Measurements from ENCODE around the gene SSX2IP. TPM values are rescaled to one million over a fixed set of nuclear protein-coding genes. Genes with fewer than 3 reads are reported as not detected.

SSX2IP gene
- total RNA-seq, 1 experiment from 2014 or later: 20.8 TPM

- no peak for TF ChIP-seq NR3C1 (CRISPR knock-in tag; conservative IDR thresholded peaks at IDR 0.05; ENCODE audit: low read depth)
Measured at GRCh38 chr1:84600796-84601195, 89.5 kb downstream of the SSX2IP start (continued).

GRCh38 chr1:84598846-84599741 is 91.2 kb downstream of the SSX2IP start:
- no peaks in the 10 kb centered on the region for H3K36me3 Mint-ChIP-seq

GRCh38 chr1:84598418-84598817 is 91.8 kb downstream of the SSX2IP start:
- ChIA-PET CTCF (no interaction called here), POLR2A (no interaction called here)
- H3K9me3 Mint-ChIP-seq: peaks cover 11% of the 10 kb centered on the region
- H3K4me3 Mint-ChIP-seq: no peak overlapping the region
- 0 out of 2 replicates have a peak, but pooled peaks cover 3% of the 10 kb centered on the region for H3K27me3 Mint-ChIP-seq (ENCODE audit: low read depth)
- H3K36me3 Mint-ChIP-seq: no peaks in the 10 kb centered on the region
- ATAC-seq (no peak; the same call in 1 of the 2 replicates), DNase-seq (ENCODE audit: low spot score) (no peak)
- no peak overlapping the region for H3K27ac Mint-ChIP-seq
- H3K4me1 Mint-ChIP-seq: peaks cover 8% of the 10 kb centered on the region
- TF ChIP-seq SMAD4 (CRISPR knock-in tag; IDR thresholded peaks at IDR 0.05): no peak
- TF ChIP-seq FOXP4 (CRISPR knock-in tag; IDR thresholded peaks at IDR 0.05): no peak
- TF ChIP-seq FOXK1 (CRISPR knock-in tag; IDR thresholded peaks at IDR 0.05): no peak
- TF ChIP-seq ZBTB43 (CRISPR knock-in tag; IDR thresholded peaks at IDR 0.05): no peak
- TF ChIP-seq NR1H2 (CRISPR knock-in tag; IDR thresholded peaks at IDR 0.05): no peak
- no peak for TF ChIP-seq NR3C1 (CRISPR knock-in tag; conservative IDR thresholded peaks at IDR 0.05; ENCODE audit: low read depth)
- TF ChIP-seq ELF4 (CRISPR knock-in tag; IDR thresholded peaks at IDR 0.05; ENCODE audit: low read depth): no peak
- TF ChIP-seq USF1 (CRISPR knock-in tag; IDR thresholded peaks at IDR 0.05): no peak
- TF ChIP-seq CTCF (IDR thresholded peaks at IDR 0.05): no peak
- no peak for TF ChIP-seq EMX1 (CRISPR knock-in tag; IDR thresholded peaks at IDR 0.05)
- no peak for TF ChIP-seq NFYB (CRISPR knock-in tag; conservative IDR thresholded peaks at IDR 0.05; ENCODE audit: low read depth)
- no peak for TF ChIP-seq PRRX2 (CRISPR knock-in tag; IDR thresholded peaks at IDR 0.05)
- TF ChIP-seq ZNF219 (CRISPR knock-in tag; IDR thresholded peaks at IDR 0.05; ENCODE audit: borderline replicate concordance): no peak

More at GRCh38 chr1:84598846-84599741, 91.2 kb downstream of the SSX2IP start:
- Mint-ChIP-seq H3K27me3 (ENCODE audit: low read depth) (peaks cover 3% of the 10 kb centered on the region; the same call in 1 of the 2 replicates), H3K4me3 (no peak overlapping the region), H3K27ac (no peak overlapping the region), H3K9me3 (peaks cover 11% of the 10 kb centered on the region), H3K4me1 (peaks cover 9% of the 10 kb centered on the region)
- DNase-seq (ENCODE audit: low spot score) (no peak), ATAC-seq (no peak)
- ChIA-PET POLR2A (no interaction called here), CTCF (no interaction called here)
- TF ChIP-seq ZNF121 (CRISPR knock-in tag; IDR thresholded peaks at IDR 0.05) (no peak), RORB (CRISPR knock-in tag; IDR thresholded peaks at IDR 0.05) (no peak), SP1 (CRISPR knock-in tag; conservative IDR thresholded peaks at IDR 0.05) (no peak), PRRX2 (CRISPR knock-in tag; IDR thresholded peaks at IDR 0.05) (no peak), IRF2 (CRISPR knock-in tag; IDR thresholded peaks at IDR 0.05; ENCODE audit: borderline replicate concordance, low read depth) (no peak), ZMAT4 (CRISPR knock-in tag; IDR thresholded peaks at IDR 0.05) (no peak), CREM (CRISPR knock-in tag; IDR thresholded peaks at IDR 0.05) (no peak), GRHL2 (CRISPR knock-in tag; IDR thresholded peaks at IDR 0.05; ENCODE audit: insufficient replicate concordance, severe bottlenecking) (no peak), FOXK1 (CRISPR knock-in tag; IDR thresholded peaks at IDR 0.05) (no peak), ERG (CRISPR knock-in tag; IDR thresholded peaks at IDR 0.05) (no peak), ZNF263 (CRISPR knock-in tag; IDR thresholded peaks at IDR 0.05; ENCODE audit: low read depth) (no peak)
